KG1 (cell line): Measurements from ENCODE around the gene CD82.
"Not testable (repeated sequence)": the region's sequence is repeated elsewhere in the genome, so short reads cannot be mapped to it uniquely, and the experiment has no call there.

Experiments
- DNase-seq: peaks from one replicate; lab custom pipeline; 2025; lab: John Stamatoyannopoulos, UW

Gene CD82

DNA sequence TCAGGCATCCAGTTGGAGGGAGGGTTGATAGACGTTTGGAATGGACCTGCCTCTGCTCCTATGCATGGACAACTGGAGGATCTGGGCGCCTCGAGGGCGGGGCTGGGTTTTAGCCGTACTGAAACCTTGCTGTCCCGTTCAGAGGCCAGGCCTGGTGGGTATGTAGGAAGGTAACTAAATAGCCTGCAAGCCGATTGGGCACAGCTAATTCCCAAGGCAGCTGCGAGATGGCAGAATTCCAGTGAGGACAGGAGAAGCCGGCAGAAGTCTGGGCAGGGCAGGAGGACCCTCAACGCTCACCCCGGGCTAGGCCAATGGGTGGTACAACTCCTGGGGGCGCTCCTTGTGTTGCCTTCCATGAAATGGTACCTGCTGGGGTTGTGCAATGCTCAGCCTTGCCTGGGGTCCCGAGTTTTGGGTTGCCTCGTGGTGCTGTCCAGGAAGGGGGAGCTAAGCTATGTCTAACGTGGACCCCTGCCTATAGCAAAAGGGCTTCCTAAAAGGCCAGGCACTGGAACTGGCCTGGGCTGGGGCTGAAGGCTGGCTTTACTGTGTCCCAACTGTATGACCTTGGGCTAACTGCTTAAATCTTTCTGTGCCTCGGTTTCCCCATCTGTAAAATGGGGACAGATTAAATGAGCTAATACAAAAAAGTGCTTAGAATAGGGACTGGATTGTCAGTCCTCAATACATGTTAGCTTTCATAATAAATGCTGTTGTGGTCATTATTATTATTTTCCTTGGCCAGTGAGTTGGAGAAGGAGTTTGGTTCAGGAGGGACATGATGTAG is 30.1 kb upstream of the CD82 start:
- DNase-seq, result no peak

DNA sequence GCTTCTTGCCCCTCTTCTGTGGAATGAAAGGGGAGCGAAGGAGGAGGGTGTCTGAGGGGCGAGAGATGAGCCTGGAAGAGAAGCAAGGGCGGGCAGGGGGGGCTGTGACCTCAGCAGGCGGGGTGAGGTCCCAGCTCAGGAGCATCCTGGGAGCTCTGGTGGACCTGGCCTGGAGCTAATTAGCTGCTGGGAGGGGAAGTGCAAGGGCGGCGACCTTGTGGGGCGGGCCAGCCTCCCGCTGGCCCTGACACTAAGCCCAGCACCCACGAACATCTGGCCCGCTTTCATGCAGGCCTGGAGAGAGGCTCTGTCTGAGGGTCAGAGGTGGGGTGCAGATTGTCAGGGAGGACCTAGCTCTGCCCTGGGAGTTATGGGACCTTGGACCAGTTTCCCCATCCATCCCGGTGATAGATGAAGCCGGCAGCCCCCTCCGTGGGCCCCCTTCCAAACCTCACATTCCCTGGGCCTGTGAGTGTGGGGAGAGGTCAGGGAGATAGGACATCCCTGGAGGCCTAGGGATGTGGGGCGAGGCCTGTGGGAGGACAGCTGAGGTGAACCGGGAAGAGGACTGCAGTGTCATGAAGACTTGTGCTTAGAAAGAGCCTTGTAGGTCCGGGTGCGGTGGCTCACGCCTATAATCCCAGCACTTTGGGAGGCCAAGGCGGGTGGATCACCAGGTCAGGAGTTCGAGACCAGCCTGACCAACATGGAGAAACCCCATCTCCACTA is 28.5 kb upstream of the CD82 start:
- no peak for DNase-seq

DNA sequence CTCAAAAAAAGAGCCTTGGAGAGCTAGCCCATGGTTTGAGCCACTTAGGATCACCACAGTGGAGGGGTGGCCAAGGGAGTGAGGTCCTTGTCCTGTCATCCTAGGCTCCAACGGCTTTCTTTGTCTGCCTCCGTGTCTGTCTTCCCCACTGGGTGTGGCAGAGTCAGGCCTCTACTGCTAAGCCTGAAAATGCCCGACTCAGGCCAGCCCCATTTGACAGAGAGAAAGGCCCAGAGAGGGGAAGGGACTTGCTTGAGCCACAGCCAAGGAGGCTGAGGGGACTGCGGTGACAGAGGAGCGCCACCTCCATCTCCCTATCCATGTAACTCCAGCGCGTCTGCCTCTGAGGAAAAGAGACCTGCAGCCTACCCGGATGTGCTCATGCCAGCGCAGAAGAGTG is 27.8 kb upstream of the CD82 start:
- DNase-seq, result no peak

DNA sequence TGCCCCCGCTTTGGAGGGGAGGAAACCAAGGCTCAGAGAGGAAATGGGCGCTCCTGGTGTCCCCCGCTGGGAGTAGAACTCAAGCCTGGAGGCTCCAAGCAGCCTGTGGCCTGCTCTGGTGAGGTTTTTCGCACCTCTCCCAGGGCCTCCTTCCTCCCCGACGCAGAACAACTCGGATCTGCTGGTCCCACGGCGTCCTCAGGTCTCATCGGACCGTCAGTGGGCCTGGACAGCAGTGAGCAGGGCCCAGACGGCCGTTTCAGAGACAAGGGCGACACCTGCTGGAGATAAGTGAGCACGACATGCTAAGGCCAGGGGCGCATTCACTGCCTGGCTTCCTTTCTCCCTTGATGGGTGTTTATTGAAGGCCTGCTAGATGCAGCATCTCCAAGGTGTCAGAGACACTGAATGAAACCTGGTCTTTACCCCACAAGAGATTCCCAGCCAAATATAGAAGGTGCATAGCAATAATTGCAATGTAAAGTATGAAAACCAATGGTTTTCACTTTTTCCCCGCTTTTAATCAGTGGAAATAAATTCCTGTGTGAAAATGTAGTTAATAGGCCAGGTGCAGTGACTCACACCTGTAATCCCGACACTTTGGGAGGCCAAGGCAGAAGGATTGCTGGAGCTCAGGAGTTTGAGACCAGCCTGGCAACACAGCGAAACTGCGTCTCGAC is 26.9 kb upstream of the CD82 start:
- peak; percentile 41 for DNase-seq

DNA sequence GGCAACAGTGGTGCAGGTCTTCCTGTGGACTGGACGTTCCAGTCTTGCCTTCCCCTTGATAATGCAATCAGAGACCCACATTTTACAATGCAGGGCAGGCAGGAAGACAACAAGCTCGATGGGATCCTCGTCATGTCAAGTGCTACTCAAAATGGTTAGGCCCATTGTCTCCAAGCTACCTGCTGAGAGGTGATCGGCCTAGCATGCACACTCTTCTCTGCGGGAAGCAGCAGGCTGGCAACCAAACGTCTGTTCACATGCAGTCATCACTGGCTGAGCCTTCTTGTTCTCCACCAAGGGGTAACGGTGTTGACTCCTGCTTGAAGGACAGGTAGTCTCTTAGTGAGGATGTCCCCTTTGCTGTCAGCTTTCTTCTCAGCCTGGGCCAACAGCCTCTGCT is 25.5 kb upstream of the CD82 start:
- DNase-seq, result no peak

DNA sequence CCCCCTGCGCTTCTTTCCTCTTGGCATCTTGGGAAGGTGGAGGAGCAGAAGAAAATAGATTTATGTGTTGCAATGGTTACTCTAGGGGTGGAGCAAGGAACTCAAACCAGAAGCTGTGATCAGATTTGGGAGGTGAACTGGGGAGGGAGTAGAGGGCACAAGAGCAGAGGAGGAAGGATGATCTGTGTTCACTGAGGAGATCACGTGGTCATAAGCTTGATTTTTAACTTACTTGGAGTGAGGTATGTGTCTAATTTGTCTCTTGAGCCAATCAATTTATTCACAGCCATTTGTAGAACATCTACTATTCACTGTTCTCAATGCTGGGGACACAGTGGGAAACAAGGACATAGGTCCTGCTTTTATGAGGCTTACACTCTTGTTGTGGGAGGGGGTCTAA is 24.8 kb upstream of the CD82 start:
- DNase-seq, result no peak

DNA sequence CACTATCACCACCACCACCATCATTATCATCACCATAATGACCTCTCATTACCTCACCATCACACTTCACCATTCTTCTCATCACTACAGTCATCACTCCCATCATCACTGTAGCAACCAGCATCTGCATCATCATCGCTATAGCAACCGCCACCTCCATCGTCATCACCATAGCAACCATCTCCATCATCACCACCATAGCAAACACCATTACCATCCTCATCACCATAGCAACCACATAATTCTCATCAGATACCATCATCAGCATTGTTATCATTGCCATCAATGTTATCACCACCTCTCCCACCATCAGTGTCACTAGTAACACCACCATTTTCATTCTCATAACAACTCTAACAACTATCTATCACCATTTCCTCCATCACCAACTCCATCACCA is 23.1 kb upstream of the CD82 start:
- no peak for DNase-seq

DNA sequence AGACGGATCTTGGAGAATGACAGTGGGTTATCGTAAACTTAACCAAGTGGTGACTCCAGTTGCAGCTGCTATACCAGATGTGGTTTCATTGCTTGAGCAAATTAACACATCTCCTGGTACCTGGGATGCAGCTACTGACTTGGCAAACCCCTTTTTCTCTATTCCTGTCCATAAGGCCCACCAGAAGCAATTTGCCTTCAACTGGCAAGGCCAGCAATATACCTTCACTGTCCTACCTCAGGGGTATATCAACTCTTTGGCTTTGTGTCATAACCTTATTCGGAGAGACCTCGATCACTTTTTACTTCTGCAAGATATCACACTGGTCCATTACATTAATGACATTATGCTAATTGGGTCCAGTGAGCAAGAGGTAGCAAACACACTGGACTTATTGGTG is 18.5 kb upstream of the CD82 start:
- not testable (repeated sequence) for DNase-seq

DNA sequence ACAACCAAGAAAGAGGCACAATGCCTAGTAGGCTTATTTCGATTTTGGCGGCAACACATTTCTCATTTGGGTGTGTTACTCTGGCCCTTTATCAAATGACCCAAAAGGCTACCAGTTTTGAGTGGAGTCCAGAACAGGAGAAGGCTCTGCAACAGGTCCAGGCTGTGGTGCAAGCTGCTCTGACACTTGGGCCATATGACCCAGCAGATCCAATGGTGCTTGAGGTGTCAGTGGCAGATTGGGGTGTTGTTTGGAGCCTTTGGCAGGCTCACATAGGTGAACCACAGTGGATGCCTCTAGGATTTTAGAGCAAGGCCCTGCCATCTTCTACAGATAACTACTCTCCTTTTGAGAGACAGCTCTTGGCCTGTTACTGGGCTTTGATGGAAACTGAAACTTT is 17.9 kb upstream of the CD82 start:
- not testable (repeated sequence) for DNase-seq

DNA sequence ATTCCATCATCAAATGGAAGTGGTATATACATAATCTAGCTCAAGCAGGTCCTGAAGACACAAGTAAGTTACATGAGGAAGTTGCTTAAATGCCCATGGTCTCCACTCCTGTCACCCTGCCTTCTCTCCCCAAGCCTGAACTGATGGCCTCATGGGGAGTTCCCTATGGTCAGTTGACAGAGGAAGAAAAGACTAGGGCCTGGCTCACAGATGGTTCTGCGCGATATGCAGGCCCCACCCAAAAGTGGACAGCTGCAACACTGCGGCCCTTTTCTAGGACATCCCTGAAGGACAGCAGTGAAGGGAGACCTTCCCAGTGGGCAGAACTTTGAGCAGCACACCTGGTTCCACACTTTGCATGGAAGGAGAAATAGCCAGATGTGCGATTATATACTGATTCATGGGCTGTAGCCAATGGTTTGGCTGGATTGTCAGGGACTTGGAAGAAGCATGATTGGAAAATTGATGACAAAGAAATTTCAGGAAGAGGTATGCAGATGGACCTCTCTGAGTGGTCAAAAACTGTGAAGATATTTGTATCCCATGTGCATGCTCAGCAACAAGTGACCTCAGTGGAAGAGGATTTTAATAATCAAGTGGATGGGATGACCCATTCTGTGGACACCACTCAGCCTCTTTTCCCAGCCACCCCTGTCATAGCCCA is 17.3 kb upstream of the CD82 start:
- no peak for DNase-seq

DNA sequence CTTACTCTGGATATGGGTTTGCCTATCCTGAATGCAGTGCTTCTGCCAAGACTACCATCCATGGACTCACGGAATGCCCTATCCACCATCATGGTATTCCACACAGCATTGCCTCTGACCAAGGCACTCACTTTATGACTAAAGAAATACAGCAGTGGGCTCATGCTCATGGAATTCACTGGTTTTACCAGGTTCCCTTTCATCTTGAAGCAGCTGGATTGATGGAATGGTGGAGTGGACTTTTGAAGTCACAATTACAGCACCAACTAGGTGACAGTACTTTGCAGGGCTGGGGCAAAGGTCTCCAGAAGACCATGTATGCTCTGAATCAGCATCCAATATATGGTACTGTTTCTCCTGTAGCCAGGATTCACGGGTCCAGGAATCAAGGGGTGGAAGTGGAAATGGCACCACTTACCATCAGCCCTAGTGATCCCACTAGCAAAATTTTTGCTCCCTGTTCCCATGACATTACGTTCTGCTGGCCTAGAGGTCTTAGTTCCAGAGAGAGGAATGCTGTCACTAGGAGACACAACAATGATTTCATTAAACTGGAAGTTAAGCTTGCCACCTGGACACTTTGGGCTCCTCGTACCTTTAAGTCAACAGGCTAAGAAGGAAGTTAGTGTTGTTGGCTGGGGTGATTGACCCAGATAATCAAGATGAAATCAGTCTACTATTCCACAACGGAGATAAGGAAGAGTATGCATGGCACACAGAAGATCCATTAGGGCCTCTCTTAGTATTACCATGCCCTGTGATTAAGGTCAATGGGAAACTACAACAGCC is 16.3 kb upstream of the CD82 start:
- DNase-seq, result not testable (repeated sequence)

DNA sequence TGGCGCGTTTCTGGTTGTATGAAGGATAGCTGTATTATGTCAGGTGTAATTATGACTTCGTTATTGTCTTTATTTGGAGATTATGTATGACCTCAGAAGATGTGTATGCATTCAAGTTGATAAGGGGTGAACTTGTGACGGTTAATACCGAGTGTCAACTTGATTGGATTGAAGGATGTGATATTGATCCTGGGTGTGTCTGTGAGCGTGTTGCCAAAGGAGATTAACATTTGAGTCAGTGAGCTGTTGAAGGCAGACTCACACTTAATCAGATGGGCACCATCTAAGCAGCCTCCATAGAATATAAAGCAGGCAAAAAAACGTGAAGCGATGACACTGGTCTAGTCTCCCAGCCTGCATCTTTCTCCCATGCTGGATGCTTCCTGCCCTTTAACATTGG is 15.3 kb upstream of the CD82 start:
- DNase-seq, result no peak

DNA sequence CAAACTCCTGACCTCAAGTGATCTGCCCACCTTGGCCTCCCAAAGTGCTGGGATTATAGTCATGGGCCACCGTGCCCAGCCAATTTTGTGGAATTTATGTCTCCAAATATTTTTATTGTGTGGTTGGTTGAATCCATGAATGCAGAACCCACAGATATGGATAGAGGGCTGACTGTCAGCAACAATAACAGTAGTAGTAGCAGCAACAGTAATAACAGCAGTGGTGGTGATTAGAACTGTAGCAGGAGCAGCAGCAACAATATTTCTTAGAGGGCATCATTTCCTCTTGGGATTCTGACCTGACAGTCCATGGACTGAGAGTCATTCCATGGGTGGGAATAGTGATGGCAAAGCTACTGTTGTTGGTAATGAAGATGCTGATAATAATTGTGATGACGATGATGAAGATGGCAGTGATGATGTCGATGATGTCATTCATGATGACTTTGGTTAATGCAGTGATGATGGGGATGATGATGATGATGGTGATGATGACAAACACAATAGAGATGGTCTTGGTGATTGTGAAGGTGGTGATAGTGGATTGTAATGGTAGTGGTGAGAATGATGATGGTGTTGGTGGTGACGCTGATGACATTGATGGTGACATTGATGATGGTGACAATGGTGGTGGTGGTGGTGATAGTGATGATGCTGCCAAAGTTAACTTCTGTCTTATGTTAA is 13.9 kb upstream of the CD82 start:
- no peak for DNase-seq

DNA sequence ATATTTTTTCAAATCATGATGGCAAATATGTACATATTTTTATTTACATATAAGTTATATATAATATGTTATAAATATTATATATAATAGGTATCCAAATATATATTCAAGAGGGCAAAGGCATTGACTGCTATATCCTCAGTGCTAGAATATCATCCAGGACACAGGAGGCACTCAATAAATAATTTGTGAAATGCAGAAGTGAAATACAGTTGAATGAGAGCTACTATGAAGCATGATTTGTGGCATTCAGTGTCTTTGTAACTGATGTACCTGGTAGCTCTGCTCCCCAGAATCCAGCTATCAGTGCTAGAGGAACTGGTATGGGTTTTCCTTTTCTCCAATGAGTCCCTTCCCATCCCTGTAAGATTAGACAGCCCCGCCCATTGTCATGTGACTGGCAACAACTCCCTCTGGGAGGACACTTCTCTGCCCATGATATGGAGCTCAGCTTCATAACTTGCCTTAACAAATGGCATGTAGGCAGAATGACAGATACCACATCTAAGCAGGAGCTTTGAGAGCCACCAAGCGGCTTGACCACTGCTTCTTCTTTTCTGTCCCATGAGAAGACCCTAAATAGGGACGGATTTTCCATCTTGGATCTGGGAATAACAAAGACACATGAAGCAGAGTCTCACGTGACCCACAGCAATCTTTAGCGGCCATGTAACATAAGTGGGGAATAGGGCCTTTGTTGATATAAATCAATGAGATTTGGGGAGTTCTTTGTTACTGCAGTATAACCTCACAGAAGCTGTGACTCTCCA is 10.2 kb upstream of the CD82 start:
- DNase-seq, result no peak

DNA sequence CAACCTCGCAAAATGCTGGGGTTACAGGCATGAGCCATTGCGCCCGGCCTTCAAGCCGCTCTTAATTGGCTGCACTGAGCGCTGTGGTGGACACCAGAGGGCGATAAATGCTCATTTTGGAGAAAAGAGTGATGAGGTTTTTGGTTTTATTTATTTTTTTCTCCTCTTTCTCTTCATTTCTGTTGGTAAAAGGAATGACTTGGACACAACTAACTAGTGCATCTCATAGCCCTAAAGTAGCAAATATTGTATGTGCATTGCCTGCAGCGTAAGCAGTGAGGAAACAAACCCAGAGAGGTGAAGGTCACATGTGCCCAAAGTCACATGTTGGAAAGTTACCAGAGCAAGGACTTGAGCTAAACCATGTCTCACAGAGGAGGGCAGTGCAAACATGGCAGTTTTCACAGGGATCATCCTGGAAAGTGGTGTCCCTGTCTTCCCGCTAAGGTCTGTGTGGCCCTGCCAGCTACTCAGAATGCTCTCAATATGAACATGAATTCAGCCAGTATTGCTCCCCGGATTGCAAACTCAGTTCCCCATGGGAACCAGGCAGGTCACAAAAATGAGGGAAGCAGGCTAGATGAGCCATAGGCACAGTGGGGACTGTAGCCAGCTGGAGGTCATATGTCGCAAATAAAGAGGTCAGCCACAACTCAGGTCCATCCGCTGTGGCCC is 8.6 kb upstream of the CD82 start:
- no peak for DNase-seq

DNA sequence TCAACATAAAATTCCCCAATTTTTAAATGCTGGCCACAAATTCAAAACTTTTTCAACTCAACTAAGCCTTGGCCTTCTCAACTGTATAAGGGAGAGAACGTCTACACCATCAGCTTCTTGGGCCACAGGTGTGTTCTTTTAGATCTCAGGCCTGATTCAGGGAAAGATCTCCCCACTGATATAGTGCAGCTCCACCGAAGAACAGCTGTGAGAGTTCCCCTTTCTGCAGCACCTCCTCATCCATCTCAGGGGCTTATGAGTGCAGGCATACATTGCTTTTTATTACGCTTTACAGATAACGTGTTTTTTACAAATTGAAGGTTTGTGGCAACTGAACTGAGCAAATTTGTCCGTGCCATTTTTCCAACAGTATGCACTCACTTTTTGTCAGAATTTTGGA is 8.0 kb upstream of the CD82 start:
- DNase-seq, result no peak

DNA sequence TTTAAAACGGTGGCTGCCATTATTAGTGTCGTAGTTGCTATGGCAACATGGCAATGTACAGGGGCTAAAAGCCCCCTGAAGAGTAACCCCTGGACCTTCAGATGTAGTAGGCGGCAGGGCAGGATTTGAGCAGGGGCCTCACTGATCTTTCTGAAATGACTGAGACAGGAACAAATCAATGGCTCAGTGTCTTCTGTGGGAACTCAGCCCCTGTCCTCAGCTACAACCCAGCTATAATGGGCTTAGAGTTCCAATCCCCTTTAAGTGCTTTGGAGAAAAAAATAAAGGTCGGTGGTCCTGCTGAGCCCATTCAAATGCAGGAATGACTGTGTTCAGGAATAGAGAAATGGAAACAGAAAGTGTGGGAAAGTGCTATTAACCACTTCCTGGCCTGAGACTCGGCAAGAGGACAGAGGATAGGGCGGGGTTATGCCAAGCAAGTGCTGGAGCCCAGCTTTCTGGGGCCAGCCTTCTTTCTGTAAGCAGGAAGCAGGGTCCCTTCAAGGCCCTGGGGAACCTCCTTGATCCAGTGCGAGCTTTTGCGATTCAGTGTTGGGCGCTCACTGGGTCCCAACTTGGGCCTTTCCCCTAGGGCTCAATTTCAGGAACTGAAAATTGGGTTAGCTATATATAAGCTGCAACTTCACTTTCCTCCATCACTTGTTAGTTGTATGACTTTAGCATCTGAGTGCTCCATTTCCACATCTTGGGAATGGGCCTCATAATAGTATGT is 6.1 kb upstream of the CD82 start:
- no peak for DNase-seq

DNA sequence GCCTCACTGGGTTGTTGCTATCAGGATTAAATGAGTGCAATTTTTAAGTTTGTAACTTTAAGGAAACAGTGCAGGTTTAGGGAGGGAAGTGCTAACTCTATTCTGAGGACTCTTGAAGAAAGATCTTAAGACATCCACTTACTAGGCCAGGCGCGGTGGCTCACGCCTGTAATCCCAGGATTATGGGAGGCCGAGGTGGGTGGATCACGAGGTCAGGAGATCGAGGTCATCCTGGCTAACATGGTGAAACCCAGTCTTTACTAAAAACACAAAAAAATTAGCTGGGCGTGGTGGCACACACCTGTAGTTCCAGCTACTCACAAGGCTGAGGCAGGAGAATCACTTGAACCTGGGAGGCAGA is 5.5 kb upstream of the CD82 start:
- not testable (repeated sequence) for DNase-seq

DNA sequence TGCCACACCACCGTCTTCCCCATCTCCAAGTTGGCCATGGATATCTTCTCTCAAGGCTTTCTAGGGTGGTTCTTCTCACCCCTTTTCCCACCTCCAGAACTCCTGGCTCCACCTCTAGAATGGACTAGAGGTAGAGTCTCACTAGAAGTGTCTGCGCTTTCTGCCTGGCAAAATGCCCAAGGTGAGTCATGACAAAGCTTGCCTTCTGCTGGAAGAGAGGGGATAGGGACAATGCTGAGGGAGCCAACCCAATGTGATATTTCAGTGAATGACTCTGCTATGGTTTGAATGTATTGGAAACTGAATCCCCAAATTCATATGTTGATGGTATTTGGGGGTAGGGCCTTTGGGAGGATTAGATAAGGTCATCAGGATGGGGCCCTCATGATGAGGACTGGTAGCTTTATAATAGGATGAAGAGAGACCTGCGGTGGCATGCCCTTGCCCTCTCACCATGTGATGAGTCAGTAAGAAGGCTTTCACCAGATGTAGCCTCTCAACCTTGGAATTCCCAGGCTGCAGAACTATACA is 4.1 kb upstream of the CD82 start:
- DNase-seq, result no peak
